Measurements from ENCODE around the gene CDKL4.

CDKL4 gene

GRCh38 chr2:39174022-39174421 is 69.7 kb downstream of the CDKL4 start:
- TF ChIP-seq TAF1 (IDR thresholded peaks at IDR 0.05; ENCODE audit: low read depth), result no peak

GRCh38 chr2:39171621-39172020 is 72.1 kb downstream of the CDKL4 start:
- TF ChIP-seq, protein P1, sequence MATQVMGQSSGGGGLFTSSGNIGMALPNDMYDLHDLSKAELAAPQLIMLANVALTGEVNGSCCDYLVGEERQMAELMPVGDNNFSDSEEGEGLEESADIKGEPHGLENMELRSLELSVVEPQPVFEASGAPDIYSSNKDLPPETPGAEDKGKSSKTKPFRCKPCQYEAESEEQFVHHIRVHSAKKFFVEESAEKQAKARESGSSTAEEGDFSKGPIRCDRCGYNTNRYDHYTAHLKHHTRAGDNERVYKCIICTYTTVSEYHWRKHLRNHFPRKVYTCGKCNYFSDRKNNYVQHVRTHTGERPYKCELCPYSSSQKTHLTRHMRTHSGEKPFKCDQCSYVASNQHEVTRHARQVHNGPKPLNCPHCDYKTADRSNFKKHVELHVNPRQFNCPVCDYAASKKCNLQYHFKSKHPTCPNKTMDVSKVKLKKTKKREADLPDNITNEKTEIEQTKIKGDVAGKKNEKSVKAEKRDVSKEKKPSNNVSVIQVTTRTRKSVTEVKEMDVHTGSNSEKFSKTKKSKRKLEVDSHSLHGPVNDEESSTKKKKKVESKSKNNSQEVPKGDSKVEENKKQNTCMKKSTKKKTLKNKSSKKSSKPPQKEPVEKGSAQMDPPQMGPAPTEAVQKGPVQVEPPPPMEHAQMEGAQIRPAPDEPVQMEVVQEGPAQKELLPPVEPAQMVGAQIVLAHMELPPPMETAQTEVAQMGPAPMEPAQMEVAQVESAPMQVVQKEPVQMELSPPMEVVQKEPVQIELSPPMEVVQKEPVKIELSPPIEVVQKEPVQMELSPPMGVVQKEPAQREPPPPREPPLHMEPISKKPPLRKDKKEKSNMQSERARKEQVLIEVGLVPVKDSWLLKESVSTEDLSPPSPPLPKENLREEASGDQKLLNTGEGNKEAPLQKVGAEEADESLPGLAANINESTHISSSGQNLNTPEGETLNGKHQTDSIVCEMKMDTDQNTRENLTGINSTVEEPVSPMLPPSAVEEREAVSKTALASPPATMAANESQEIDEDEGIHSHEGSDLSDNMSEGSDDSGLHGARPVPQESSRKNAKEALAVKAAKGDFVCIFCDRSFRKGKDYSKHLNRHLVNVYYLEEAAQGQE (IDR thresholded peaks at IDR 0.05; ENCODE audit: low read depth), result no peak
- no peak for TF ChIP-seq CREB1 (IDR thresholded peaks at IDR 0.05; ENCODE audit: low read depth)
- no peak for TF ChIP-seq TCF12 (IDR thresholded peaks at IDR 0.05; ENCODE audit: low read depth)
- no peak for TF ChIP-seq FOXM1 (IDR thresholded peaks at IDR 0.05; ENCODE audit: borderline replicate concordance, low read depth)
- TF ChIP-seq TEAD4 (IDR thresholded peaks at IDR 0.05), result no peak
- TF ChIP-seq USF1 (IDR thresholded peaks at IDR 0.05), result no peak
- TF ChIP-seq YY1 (IDR thresholded peaks at IDR 0.05; ENCODE audit: low read depth), result no peak
- TF ChIP-seq RAD21 (IDR thresholded peaks at IDR 0.05; ENCODE audit: low read depth), result no peak
- TF ChIP-seq NFIC (IDR thresholded peaks at IDR 0.05), result no peak
- TF ChIP-seq CEBPB (IDR thresholded peaks at IDR 0.05), result no peak
- TF ChIP-seq MAX (IDR thresholded peaks at IDR 0.05), result no peak
- TF ChIP-seq EGR1 (IDR thresholded peaks at IDR 0.05), result no peak
- no peak for TF ChIP-seq EP300 (IDR thresholded peaks at IDR 0.05; ENCODE audit: borderline replicate concordance)
- TF ChIP-seq ZBTB7A (IDR thresholded peaks at IDR 0.05; ENCODE audit: low read depth), result no peak
- no peak for TF ChIP-seq TAF1 (IDR thresholded peaks at IDR 0.05; ENCODE audit: low read depth)

- TF ChIP-seq TCF12 (IDR thresholded peaks at IDR 0.05; ENCODE audit: low read depth), result no peak
- no peak for TF ChIP-seq RAD21 (IDR thresholded peaks at IDR 0.05; ENCODE audit: low read depth)
- TF ChIP-seq FOXM1 (IDR thresholded peaks at IDR 0.05; ENCODE audit: borderline replicate concordance, low read depth), result no peak
- no peak for TF ChIP-seq EGR1 (IDR thresholded peaks at IDR 0.05)
- TF ChIP-seq TEAD4 (IDR thresholded peaks at IDR 0.05), result no peak
- no peak for TF ChIP-seq TAF1 (IDR thresholded peaks at IDR 0.05; ENCODE audit: low read depth)
- no peak for TF ChIP-seq CEBPB (IDR thresholded peaks at IDR 0.05)
- no peak for TF ChIP-seq NFIC (IDR thresholded peaks at IDR 0.05)
- TF ChIP-seq EP300 (IDR thresholded peaks at IDR 0.05; ENCODE audit: borderline replicate concordance), result no peak
- no peak for TF ChIP-seq YY1 (IDR thresholded peaks at IDR 0.05; ENCODE audit: low read depth)
- TF ChIP-seq CREB1 (IDR thresholded peaks at IDR 0.05; ENCODE audit: low read depth), result no peak
- TF ChIP-seq ZBTB7A (IDR thresholded peaks at IDR 0.05; ENCODE audit: low read depth), result no peak
- TF ChIP-seq, protein P1 (IDR thresholded peaks at IDR 0.05; ENCODE audit: low read depth), result no peak
- no peak for TF ChIP-seq USF1 (IDR thresholded peaks at IDR 0.05)
- TF ChIP-seq MAX (IDR thresholded peaks at IDR 0.05), result no peak
Measured at GRCh38 chr2:39164089-39164488, 79.7 kb downstream of the CDKL4 start.

DNA sequence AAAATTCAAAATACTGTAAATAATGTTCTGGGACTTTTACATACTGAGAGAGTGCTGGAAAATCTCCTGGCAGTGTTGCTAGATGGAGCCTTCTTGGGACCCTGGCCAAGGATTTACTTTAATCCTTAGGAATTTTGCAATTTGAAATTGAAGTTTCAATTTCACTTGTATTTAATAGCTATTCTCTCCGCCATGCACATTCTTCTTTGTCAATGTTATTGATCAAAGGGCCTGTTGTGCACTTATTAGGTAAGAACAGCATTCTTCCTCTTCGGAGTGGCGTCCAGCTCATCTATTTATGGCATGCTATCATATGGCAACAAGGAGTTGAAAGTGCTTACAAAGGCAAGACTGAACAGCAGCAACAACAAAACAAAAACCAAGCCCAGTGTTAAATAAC is 82.8 kb downstream of the CDKL4 start:
- no peak for TF ChIP-seq EGR1 (IDR thresholded peaks at IDR 0.05)
- no peak for TF ChIP-seq USF1 (IDR thresholded peaks at IDR 0.05)
- no peak for TF ChIP-seq MAX (IDR thresholded peaks at IDR 0.05)
- TF ChIP-seq TEAD4 (IDR thresholded peaks at IDR 0.05), result no peak
- no peak for TF ChIP-seq ZBTB7A (IDR thresholded peaks at IDR 0.05; ENCODE audit: low read depth)
- TF ChIP-seq CREB1 (IDR thresholded peaks at IDR 0.05; ENCODE audit: low read depth), result no peak
- no peak for TF ChIP-seq NFIC (IDR thresholded peaks at IDR 0.05)

- no peak for TF ChIP-seq MAX (IDR thresholded peaks at IDR 0.05)
- no peak for TF ChIP-seq FOXM1 (IDR thresholded peaks at IDR 0.05; ENCODE audit: borderline replicate concordance, low read depth)
- no peak for TF ChIP-seq TAF1 (IDR thresholded peaks at IDR 0.05; ENCODE audit: low read depth)
- TF ChIP-seq TEAD4 (IDR thresholded peaks at IDR 0.05), result no peak
- TF ChIP-seq ZBTB7A (IDR thresholded peaks at IDR 0.05; ENCODE audit: low read depth), result no peak
- TF ChIP-seq, protein P1 (IDR thresholded peaks at IDR 0.05; ENCODE audit: low read depth), result no peak
- TF ChIP-seq YY1 (IDR thresholded peaks at IDR 0.05; ENCODE audit: low read depth), result no peak
- no peak for TF ChIP-seq EP300 (IDR thresholded peaks at IDR 0.05; ENCODE audit: borderline replicate concordance)
- no peak for TF ChIP-seq CREB1 (IDR thresholded peaks at IDR 0.05; ENCODE audit: low read depth)
- TF ChIP-seq CEBPB (IDR thresholded peaks at IDR 0.05), result no peak
- no peak for TF ChIP-seq USF1 (IDR thresholded peaks at IDR 0.05)
- no peak for TF ChIP-seq RAD21 (IDR thresholded peaks at IDR 0.05; ENCODE audit: low read depth)
- no peak for TF ChIP-seq NFIC (IDR thresholded peaks at IDR 0.05)
- TF ChIP-seq TCF12 (IDR thresholded peaks at IDR 0.05; ENCODE audit: low read depth), result no peak
- no peak for TF ChIP-seq EGR1 (IDR thresholded peaks at IDR 0.05)
Measured at GRCh38 chr2:39159283-39159682, 84.5 kb downstream of the CDKL4 start.
